DMS153 treated with DMSO at 0.1 percent for 48 hours (cell line): ENCODE measurements around the gene KRT85.
"Not testable (repeated sequence)": the region's sequence is repeated elsewhere in the genome, so short reads cannot be mapped to it uniquely, and the experiment has no call there.

Experiments
- DNase-seq: peaks from one replicate; lab custom pipeline; 2025; ENCODE audit not compliant: unreplicated experiment; lab: John Stamatoyannopoulos, UW

KRT85 gene

DNA sequence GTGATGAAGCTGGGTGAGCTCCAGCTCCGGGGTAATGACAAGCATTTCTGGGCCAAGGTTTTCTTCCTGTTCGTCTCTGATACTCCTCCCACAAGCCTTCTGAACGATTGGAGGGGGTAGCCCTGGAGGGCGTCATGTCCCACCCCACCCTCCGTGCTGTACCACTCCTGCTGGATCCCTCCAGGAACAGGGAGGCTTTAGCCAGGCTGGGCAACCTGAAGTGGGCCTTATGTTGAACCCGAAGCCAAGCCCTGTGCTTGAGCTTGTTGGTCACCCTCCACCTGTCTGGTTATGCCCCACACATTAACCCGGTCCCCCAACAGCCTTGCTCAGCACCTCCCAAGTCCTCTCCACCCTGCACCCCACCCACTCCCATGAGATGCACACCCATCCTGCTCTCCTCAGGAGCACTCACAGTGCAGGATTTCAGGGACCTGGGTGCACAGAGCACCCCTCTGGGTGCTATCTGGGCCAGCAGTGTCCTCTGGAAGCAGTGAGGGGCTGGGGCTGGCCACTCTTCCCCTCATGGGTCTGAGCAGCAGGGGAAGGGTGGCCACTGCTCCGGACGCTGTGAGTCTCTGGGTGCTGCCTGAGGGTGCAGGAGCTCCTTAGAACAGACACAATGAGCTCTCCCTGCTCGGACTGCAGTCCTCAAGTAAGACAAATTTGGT lies 39.3 kb downstream of the KRT85 start:
- DNase-seq: no peak

DNA sequence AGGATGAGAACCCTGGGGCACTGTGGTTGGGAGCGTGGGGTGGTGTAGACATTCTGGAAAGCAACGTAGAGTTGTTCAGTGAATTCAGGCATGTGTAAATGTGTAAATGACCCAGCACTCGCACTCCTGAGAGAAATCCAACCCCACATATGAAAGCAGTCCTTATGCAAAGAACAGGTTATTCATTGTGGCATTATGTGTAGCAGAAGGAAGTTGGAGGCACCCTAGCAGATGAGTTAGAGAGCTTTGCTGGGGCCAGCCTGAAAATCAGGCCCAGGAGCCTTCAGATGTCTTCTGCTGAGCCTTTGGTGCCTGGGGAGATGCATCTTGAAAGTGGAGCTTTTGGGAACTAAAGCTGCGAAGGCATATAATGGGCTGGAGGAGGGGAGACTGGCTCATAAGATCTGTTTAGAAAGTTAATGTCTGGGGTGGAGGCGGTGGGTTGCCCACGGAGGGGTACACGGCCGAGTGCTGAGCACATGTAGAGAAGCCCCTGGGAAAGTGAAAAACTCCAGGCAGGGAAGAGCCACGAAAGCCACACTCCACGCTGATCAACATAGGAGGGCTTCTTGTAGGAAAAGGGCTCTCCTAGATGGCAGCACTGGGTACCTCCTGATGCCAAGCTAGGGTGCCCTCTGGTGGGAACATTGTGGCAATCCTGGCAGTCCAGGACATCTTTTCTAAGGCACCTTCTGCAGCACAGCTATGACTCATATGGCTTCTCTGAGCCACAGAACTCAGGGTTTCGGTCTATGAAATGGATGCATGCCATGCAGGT lies 40.0 kb downstream of the KRT85 start:
- peak; percentile 61 for DNase-seq

GRCh38 chr12:52324153-52324444 lies 43.2 kb downstream of the KRT85 start:
- DNase-seq: no peak

- DNase-seq: peak; percentile 17
Measured at GRCh38 chr12:52323416-52324152, 43.7 kb downstream of the KRT85 start.

GRCh38 chr12:52323001-52323400 lies 44.3 kb downstream of the KRT85 start:
- no peak for DNase-seq

DNA sequence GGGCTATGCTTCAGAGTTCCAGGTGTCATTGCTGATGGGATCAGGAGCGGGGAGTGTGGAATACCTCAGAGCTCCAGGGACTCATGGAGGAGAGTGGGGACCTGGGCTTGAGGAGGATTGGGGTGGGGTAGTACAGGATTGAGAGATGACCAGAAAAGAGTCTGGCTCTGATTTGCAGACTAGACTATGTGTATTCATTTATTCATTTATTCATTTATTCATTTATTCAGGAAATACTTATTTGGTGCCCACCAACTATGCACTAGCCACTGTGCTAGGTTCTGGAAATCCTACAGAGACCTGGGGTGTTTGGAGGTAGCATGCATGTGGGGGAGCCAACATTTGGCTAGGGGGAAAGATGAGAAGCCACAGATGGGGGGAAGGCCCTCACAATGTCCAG lies 45.2 kb downstream of the KRT85 start:
- no peak for DNase-seq

GRCh38 chr12:52321418-52321817 lies 45.9 kb downstream of the KRT85 start:
- DNase-seq: peak; percentile 66

DNA sequence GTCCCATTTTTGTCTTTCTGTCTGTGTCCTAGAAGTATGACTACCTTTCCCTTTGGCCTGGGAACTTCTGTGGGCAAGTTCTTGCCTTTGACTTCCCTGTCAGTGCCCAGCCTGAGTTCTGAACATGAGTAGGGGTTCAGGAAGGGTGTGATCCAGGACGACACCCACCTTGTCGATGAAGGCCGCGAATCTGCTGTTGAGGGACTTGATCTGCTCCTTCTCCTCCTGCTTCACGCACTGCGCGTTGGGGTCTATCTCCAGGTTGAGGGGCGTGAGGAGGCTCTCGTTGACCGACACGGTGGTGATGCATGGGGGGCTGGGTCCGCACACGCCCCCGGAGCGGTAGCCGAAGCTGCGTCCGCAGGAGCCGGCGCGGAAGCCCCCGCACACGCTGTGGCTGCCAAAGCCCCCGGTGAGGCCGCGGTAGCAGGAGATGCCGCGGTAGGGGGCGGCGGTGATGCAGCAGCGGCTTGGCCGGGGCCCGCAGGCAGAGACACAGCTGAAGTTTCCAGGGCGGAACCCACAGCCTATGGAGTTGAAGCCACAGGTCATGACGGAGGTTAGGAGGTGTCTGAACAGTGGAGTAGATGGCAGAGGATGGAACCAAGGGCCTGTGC lies 46.4 kb downstream of the KRT85 start, which contains the start of gene KRT83:
Gene KRT83 (minus strand): TSS at position 615 of the 617 bp plus-strand sequence. CDS start 63 bp downstream, at position 552.
- DNase-seq: no peak

GRCh38 chr12:52319097-52319496 lies 48.2 kb downstream of the KRT85 start:
- no peak for DNase-seq

DNA sequence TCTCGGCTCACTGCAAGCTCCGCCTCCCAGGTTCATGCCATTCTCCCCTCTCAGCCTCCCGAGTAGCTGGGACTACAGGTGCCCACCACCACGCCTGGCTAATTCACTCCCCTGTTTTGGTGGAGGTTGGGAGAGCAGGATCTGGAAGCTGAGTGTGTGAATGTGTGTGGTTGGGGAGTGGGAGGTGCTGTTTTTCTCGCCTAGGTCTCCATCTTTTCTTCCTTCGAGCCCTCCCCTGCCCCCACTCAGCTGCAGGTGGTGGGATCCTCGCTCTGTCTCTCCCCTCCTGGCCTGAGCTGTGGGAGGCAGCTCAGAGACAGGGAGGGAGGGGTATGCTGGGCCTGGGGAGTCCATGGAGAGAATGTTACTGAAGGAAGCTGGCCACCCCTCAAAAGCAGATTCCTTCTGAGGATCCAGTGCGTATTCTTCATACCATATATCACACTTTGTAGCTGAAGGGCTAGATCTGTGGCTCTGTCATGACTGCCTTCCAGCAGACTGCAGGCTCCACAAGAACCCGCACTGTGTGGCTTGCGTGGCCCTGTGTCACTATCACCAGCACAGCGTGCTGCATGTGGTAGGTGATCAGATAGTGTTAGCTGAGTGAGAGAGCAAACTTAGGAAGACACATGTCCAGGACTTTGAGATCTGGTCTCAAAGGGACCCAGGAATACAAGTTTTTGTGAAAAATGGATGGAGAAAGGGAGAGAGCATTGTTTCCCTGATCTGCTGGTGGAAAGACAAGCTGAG lies 48.9 kb downstream of the KRT85 start:
- no peak for DNase-seq

- no peak for DNase-seq
Measured at GRCh38 chr12:52317468-52318052, 49.7 kb downstream of the KRT85 start.

GRCh38 chr12:52316701-52317100 lies 50.6 kb downstream of the KRT85 start:
- DNase-seq: no peak

DNA sequence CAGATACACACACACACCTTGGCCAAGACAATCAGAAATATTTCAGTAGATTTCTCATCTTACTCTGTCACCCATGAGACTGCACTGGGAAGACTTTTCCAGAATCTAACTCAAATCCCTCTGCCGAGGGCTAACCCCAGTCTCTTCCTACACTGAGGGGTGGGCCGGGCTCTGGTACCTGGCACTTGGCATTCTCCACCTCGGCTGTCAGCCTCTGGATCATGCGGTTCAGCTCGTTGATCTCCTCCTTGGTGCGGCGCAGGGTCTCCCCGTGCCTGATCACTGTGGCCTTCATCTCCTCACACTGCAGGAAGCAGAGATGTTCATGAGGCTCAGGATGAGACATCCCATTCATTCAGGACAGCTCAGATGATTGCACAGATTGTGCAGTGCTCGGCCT lies 51.0 kb downstream of the KRT85 start:
- DNase-seq: no peak

DNA sequence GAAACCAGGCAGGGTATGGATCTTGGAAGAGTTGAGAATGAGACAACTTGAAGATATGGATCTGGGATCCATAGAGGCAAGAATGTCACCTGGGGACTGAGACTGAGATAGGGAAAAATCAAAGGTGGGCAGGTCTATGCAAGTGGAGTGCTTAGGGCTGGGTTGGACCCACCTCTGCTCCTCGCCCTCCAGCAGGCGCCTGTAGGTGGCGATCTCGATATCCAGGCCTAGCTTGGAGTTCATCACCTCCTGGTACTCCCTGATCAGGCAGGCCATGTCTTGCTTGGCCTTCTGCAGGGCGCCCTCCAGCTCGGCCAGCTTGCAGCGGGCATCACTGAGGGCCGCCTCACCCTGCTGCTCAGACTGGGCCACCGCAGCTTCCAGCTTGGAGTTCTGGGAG lies 51.6 kb downstream of the KRT85 start:
- not testable (repeated sequence) for DNase-seq

- no peak for DNase-seq
Measured at GRCh38 chr12:52314511-52314910, 52.8 kb downstream of the KRT85 start.

DNA sequence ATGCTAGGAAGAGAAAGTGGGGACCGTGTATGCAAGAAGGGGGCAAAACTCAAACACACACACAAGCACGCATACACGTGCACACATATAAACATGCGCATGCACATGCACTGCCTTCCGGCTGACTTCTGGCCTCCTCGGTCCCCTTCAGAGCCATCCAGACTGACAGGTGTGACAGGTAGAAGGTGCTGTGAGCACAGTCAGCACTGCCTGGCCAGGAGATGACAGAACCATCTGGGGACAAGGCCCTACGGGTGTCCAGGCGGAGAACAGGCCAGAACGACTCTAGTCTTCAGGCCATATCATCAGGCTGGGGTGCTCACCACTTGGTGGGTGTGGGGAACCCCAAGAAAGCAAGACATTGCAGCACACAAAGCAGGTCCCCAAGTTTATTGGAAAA lies 53.4 kb downstream of the KRT85 start:
- DNase-seq: no peak

DNA sequence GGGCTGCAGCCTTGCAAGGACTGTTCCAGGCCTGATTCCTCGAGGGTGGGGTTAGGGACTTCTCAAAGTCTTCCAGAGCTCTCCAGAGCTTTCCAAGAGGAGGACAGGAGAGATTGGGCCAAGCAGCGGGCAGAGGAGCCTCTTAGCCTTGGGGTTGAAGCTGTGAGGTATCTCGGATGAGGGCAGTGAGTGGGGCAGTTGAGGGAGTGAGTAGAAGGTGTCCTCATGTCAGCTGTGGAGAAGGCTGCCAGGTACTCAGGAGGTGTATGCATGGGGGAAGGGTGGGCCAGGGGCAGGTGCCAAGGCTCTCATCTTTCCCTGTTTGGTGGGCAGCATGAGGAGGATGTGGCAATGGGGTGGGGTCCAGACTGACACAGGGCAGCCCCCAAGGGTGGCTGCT lies 53.8 kb downstream of the KRT85 start:
- DNase-seq: no peak

DNA sequence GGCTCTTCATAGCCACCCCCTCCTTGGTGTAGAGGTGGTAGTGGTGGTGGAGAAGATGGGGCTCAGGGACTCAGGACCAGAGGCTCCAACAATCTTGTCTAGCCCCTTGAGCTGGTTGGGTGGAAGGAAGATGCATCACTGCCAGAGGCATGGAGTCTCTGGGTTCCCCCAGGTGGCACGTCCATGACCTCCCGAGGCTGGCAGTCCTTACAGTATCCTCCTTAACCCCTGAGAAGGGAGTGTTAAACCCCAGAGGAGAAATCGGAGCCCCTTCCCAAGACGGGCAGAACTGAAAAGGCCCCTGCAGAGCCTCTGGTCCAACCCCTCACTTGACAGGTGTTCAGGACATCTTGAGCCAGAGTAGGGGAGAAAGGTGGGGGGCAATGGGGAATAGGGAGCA lies 55.2 kb downstream of the KRT85 start:
- DNase-seq: no peak

DNA sequence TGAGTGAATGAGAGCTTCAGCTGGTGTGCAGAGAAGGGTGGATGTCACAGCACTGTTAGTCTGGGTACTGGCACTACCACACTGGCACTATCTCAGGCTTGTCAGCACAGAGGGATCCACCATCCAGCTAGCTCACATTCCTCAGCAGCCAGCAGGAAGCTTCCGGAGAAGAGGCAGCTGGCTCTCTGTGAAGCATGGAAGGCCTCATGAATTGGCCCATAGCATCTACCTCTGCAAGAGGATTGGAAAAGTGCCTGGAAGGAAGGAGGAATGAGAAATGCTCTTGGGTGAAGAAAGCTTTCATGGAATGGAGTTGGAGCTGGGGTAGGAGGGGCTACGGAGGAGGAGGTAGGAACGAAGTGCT lies 56.0 kb downstream of the KRT85 start:
- no peak for DNase-seq

- DNase-seq: peak; percentile 10
Measured at GRCh38 chr12:52310622-52311284, 56.5 kb downstream of the KRT85 start.
